Left cardiac atrium (tissue), 2 donors: Measurements from ENCODE around the gene NDFIP2. TPM values are rescaled to one million over a fixed set of nuclear protein-coding genes. Genes with fewer than 3 reads are reported as not detected.

ENCODE experiments used
- total RNA-seq, 2 donors: library from RNA; stranded (reverse); fragmentation: NEBNext Ultra II Directional; extraction: Animal tissue kit (Norgen Biotek cat#: 25700); gene quantifications; one replicate each; pipeline ENCODE4 v1.2.1, GENCODE V29; 2021
- donor health status: DM: no; HTN: yes; CAD: no; lungs with severe emphysema.
- donor health status: DM: yes; HTN: yes; CAD: no.

The NDFIP2 gene
- total RNA-seq, 2 donors from 2014 or later: 30.9 to 39.0 TPM

Other genes with a start within 250 kb of the NDFIP2 start
- 10 to 100 TPM; 19.9 to 26.2 TPM for gene RBM26, start 74.9 kb upstream of the NDFIP2 start, total RNA-seq